Panc1 (cell line): ENCODE data around the gene CDKL1. TPM values are rescaled to one million over a fixed set of nuclear protein-coding genes. Genes with fewer than 3 reads are reported as not detected.

Source experiments
- ATAC-seq: fragments of 200-7000 bp; cut with Tn5 transposase; 2 replicates; pipeline ENCODE4 v1.9.1; 2020; ENCODE audit warnings: mild to moderate bottlenecking, moderate library complexity
- BruUV-seq: library from RNA; stranded (reverse); fragments of 400-500 nt; replicated peaks from 2 replicates; lab custom pipeline; 2021; lab: Mats Ljungman, UMichigan
- CTCF ChIA-PET: fragments of 300-600 bp; sonication (Branson Sonifier 250); formaldehyde crosslinking; loops from one replicate; lab custom pipeline; 2022; ENCODE audit warnings: antibody characterized with exemption; lab: Charles Lee
- POLR2A ChIA-PET: fragments of 300-600 bp; sonication (Branson Sonifier 250); formaldehyde crosslinking; loops from one replicate; lab custom pipeline; 2022; ENCODE audit warnings: antibody characterized with exemption; lab: Charles Lee
- DNase-seq: peaks from one replicate; pipeline ENCODE4 v3.0.0-alpha.2; 2010; ENCODE audit warnings: low read depth, low spot score
- H3K27ac ChIP-seq: 2 replicates; pipeline ENCODE4 v1.5.1; 2011; ENCODE audit warnings: mild to moderate bottlenecking, low read length, inconsistent platforms
- H3K27me3 ChIP-seq: fragments of 200-500 bp; sonication (Bioruptor generic); 2 replicates; pipeline ENCODE4 v1.6.0; 2014; ENCODE audit warnings: low read length, inconsistent platforms; ENCODE audit not compliant: control insufficient read depth, insufficient read depth
- H3K36me3 ChIP-seq: fragments of 200-500 bp; sonication (Bioruptor generic); 2 replicates; pipeline ENCODE4 v1.5.1; 2014; ENCODE audit warnings: inconsistent platforms, mild to moderate bottlenecking, low read length, moderate library complexity; ENCODE audit not compliant: control insufficient read depth, insufficient read depth
- H3K4me1 ChIP-seq: 2 replicates; pipeline ENCODE4 v1.5.1; 2011; ENCODE audit warnings: inconsistent platforms, mild to moderate bottlenecking, low read length, moderate library complexity; ENCODE audit not compliant: control insufficient read depth, insufficient read depth
- H3K4me3 ChIP-seq, 2 experiments: 2 replicates each; pipeline ENCODE4 v1.5.1; 2011 to 2012; ENCODE audit warnings: low read depth in 2 of 2, low read length in 2 of 2, mild to moderate bottlenecking in 2 of 2, inconsistent platforms in 1 of 2, moderate library complexity in 1 of 2
- H3K9me3 ChIP-seq: fragments of 200-500 bp; sonication (Bioruptor generic); 2 replicates; pipeline ENCODE4 v1.5.1; 2014; ENCODE audit warnings: low read depth, mild to moderate bottlenecking, inconsistent platforms, low read length, moderate library complexity; ENCODE audit not compliant: control insufficient read depth, insufficient read depth
- CTCF ChIP-seq: fragments of 450-650 bp; IDR thresholded peaks from 2 replicates; pipeline ENCODE4 v1.5.1; 2017; ENCODE audit warnings: mild to moderate bottlenecking
- POLR2AphosphoS5 ChIP-seq: IDR thresholded peaks from 2 replicates; pipeline ENCODE4 v1.6.1; 2012; ENCODE audit warnings: mild to moderate bottlenecking, low read depth, low read length, moderate library complexity
- REST ChIP-seq, 2 experiments: IDR thresholded peaks; 2 replicates each; pipeline ENCODE4 v1.6.1; 2011 to 2012; ENCODE audit warnings: low read depth in 2 of 2, control low read depth in 1 of 2, low read length in 1 of 2, mild to moderate bottlenecking in 1 of 2, moderate library complexity in 1 of 2; ENCODE audit not compliant: insufficient read depth in 1 of 2
- SIN3A ChIP-seq: IDR thresholded peaks from 2 replicates; pipeline ENCODE4 v1.6.1; 2012; ENCODE audit warnings: low read depth, mild to moderate bottlenecking, low read length, moderate library complexity, borderline replicate concordance; ENCODE audit not compliant: insufficient read depth
- TCF7L2 ChIP-seq: IDR thresholded peaks from 2 replicates; pipeline ENCODE4 v1.6.1; 2011; ENCODE audit warnings: mild to moderate bottlenecking, low read depth, low read length, inconsistent platforms
- in situ Hi-C: cut with HindIII; loops from 2 replicates; pipeline ENCODE4 v1.10.0; 2016; ENCODE audit warnings: low sequenced_read_pairs, low pct_unique_long_range_greater_than_20kb
- intact Hi-C: fragments of 100-400 bp; cut with micrococcal nuclease; formaldehyde crosslinking; loops from one replicate; pipeline ENCODE4 v1.10.0; 2022; ENCODE audit not compliant: unreplicated experiment
- total RNA-seq: library from RNA; stranded (reverse); gene quantifications from one replicate; pipeline ENCODE4 v1.2.1, GENCODE V29; 2021; ENCODE audit not compliant: unreplicated experiment

Gene CDKL1
- total RNA-seq, 1 experiment from 2014 or later = 5.8 TPM

DNA sequence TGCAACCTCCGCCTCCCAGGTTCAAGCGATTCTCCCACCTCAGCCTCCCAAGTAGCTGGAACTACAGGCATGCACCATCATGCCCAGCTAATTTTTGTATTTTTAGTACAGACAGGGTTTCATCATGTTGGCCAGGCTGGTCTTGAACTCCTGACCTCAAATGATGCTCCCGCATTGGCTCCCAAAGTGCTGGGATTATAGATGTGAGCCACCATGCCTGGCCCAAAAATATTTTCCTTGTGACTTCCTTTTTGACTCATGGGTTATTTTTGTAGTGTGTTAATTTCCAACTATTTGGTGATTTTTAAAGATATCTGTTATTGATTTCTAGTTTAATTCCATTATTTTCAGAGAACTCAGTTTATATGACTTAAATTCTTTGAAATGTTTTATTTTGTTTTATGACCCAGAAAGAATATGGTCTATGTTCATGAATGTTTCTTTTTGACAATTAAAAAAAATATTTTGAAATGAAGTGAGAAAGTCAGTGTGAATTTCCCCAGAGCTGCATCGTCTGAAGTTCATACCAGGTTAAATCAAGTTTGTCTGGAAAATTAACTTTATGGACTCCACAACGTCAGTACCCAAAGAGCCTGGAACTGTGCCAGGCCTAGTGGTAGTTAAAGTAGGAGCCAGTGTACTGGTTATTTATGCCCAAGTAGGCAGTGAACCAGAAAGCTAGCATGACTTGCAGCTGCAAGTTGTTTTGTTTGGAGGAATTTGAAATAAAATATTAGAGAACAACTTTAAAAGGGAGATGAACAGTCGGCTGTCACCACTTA is 2.8 kb upstream of the CDKL1 start:
- no peaks in the 10 kb centered on the region for H3K36me3 ChIP-seq
- TF ChIP-seq POLR2AphosphoS5 = no peak
- TF ChIP-seq REST (IDR thresholded peaks at IDR 0.05; ENCODE audit: insufficient read depth in 1 of 2, low read depth in 2 of 2, low read length in 1 of 2) = no peak
- no peak for TF ChIP-seq SIN3A
- TF ChIP-seq CTCF = no peak
- no peak for TF ChIP-seq TCF7L2
- in situ Hi-C loops (no loop called here), intact Hi-C loops (loop anchor here (5.0 kb wide), 1 partner anchor 133 kb away; the partner anchor contains the start of gene MAP4K5)
- ChIA-PET POLR2A (interaction anchor here (0.7 kb wide), 1 partner anchor 87 kb away, joined by 5 read pairs; the partner anchor contains the start of genes DMAC2L and L2HGDH), CTCF (interaction anchor here (0.7 kb wide), 1 partner anchor 11 kb away, joined by 3 read pairs; no protein-coding TSS in a partner anchor)
- H3K27me3 ChIP-seq = no peaks in the 10 kb centered on the region
- no peak for ATAC-seq
- no TSS peak for BruUV-seq
- DNase-seq = no peak
- no peak overlapping the region for H3K4me3 ChIP-seq
- no peaks in the 10 kb centered on the region for H3K9me3 ChIP-seq
- no peak overlapping the region for H3K27ac ChIP-seq
- H3K4me1 ChIP-seq = peaks cover 19% of the 10 kb centered on the region

DNA sequence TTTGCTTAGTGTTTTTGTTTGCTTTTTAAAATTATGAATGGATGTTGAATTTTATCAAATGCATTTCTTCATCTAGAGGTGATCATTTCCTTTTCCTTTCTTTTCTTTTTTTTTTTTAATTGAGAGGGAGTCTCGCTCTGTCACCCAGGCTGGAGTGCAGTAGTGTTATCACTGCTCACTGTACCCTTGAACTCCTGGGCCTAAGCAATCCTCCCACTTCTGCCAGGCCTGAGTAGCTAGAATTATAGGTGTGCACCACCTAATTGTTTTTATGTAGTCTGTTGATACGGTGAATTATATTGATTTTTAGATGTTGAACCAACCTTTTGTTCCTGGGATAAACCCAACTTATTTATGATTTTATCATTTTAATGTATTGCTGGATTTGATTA is 1.5 kb upstream of the CDKL1 start:
- no TSS peak for BruUV-seq
- CTCF ChIA-PET = no interaction called here

More for the DNA sequence above, 1.5 kb upstream of the CDKL1 start:
- Histone ChIP-seq H3K4me1 (peaks cover 19% of the 10 kb centered on the region), H3K36me3 (no peaks in the 10 kb centered on the region), H3K9me3 (no peaks in the 10 kb centered on the region), H3K27me3 (no peaks in the 10 kb centered on the region), H3K27ac (peak overlapping the region; percentile 81; the same call in 1 of the 2 replicates), H3K4me3 (no peak overlapping the region)
- POLR2A ChIA-PET = interaction anchor here (0.7 kb wide), 1 partner anchor 1160 kb away, joined by 3 read pairs; no protein-coding TSS in a partner anchor
- no peak for ATAC-seq
- TF ChIP-seq SIN3A (no peak), REST (IDR thresholded peaks at IDR 0.05; ENCODE audit: insufficient read depth in 1 of 2, low read depth in 2 of 2, low read length in 1 of 2) (no peak), CTCF (no peak), TCF7L2 (no peak), POLR2AphosphoS5 (no peak)
- in situ Hi-C loops (no loop called here), intact Hi-C loops (loop anchor here (5.0 kb wide), 1 partner anchor 134 kb away; the partner anchor contains the start of gene MAP4K5)
- DNase-seq = no peak
